ENCODE measurements around the gene SYT6.
A peak's percentile ranks its signal among the peaks of the same experiment; 100 is the strongest.

SYT6 gene

GRCh38 chr1:114116086-114116485 is 37.6 kb downstream of the SYT6 start:
- DNase-seq, result no peak

- no peak for DNase-seq
Observed at GRCh38 chr1:114114185-114115094, 39.2 kb downstream of the SYT6 start.

GRCh38 chr1:114113411-114114184 is 40.1 kb downstream of the SYT6 start:
- no peak for DNase-seq

GRCh38 chr1:114112775-114113174 is 40.9 kb downstream of the SYT6 start:
- no peak for DNase-seq

GRCh38 chr1:114111731-114112641 is 41.7 kb downstream of the SYT6 start:
- no peak for DNase-seq

GRCh38 chr1:114109981-114110380 is 43.7 kb downstream of the SYT6 start:
- DNase-seq, result no peak

GRCh38 chr1:114108751-114109255 is 44.9 kb downstream of the SYT6 start:
- no peak for DNase-seq

GRCh38 chr1:114107474-114108435 is 45.9 kb downstream of the SYT6 start:
- no peak for DNase-seq

GRCh38 chr1:114105421-114105979 is 48.2 kb downstream of the SYT6 start:
- peak; percentile 65 for DNase-seq

GRCh38 chr1:114104949-114105348 is 48.7 kb downstream of the SYT6 start:
- DNase-seq, result no peak

GRCh38 chr1:114103992-114104391 is 49.7 kb downstream of the SYT6 start:
- DNase-seq, result no peak

- DNase-seq, result no peak
Observed at GRCh38 chr1:114102136-114102535, 51.5 kb downstream of the SYT6 start.

- DNase-seq, result no peak
Observed at GRCh38 chr1:114100148-114100547, 53.5 kb downstream of the SYT6 start.

GRCh38 chr1:114099268-114099667 is 54.4 kb downstream of the SYT6 start:
- DNase-seq, result no peak

GRCh38 chr1:114097109-114097508 is 56.6 kb downstream of the SYT6 start:
- no peak for DNase-seq

GRCh38 chr1:114094675-114095074 is 59.0 kb downstream of the SYT6 start:
- no peak for DNase-seq

- DNase-seq, result no peak
Observed at GRCh38 chr1:114094363-114094634, 59.4 kb downstream of the SYT6 start.

GRCh38 chr1:114093624-114094362 is 59.9 kb downstream of the SYT6 start:
- DNase-seq, result no peak

- no peak for DNase-seq
Observed at GRCh38 chr1:114092186-114093062, 61.2 kb downstream of the SYT6 start.

GRCh38 chr1:114091711-114092110 is 62.0 kb downstream of the SYT6 start:
- no peak for DNase-seq
